Psoas muscle (tissue), 8 donors: Measurements from ENCODE around the gene SCAMP4. TPM values are rescaled to one million over a fixed set of nuclear protein-coding genes. Genes with fewer than 3 reads are reported as not detected.

Experiments used
- ATAC-seq, 4 donors: fragments of 200-7000 bp; cut with Tn5 transposase; one replicate each; pipeline ENCODE4 v1.9.1; 2020; ENCODE audit warnings: moderate library complexity in 3 of 4, mild to moderate bottlenecking in 2 of 4
- DNase-seq, 2 donors: peaks; one replicate each; pipeline ENCODE4 v3.0.0-alpha.2; 2020
- H3K27ac ChIP-seq: fragments of 200-600 bp; one replicate; pipeline ENCODE4 v1.8.0; 2022
- H3K27me3 ChIP-seq, 3 donors: fragments of 200-600 bp in 1 of 3; one replicate each; pipeline versions ENCODE4 v1.6.1 to v1.8.0; 2013 to 2022; ENCODE audit warnings: low read length in 2 of 3, mild to moderate bottlenecking in 2 of 3, moderate library complexity in 1 of 3; ENCODE audit not compliant: insufficient read depth in 3 of 3
- H3K36me3 ChIP-seq, 2 donors: fragments of 200-600 bp in 1 of 2; one replicate each; pipeline versions ENCODE4 v1.6.1 to v1.8.0; 2013 to 2022; ENCODE audit warnings: low read depth in 1 of 2, mild to moderate bottlenecking in 1 of 2, moderate library complexity in 1 of 2; ENCODE audit not compliant: insufficient read depth in 1 of 2
- H3K4me1 ChIP-seq: fragments of 200-600 bp; one replicate; pipeline ENCODE4 v1.8.0; 2022
- H3K4me3 ChIP-seq: fragments of 200-600 bp; one replicate; pipeline ENCODE4 v1.8.0; 2022; ENCODE audit warnings: mild to moderate bottlenecking
- H3K9me3 ChIP-seq: fragments of 200-600 bp; one replicate; pipeline ENCODE4 v1.8.0; 2022
- WGBS, 3 donors: extraction: QIAGEN DNeasy Blood & Tissue Kit; methylation state at CpG; one replicate each; pipeline versions ENCODE4 v1.1.6 to v1.1.7; 2013; 5-methylcytosine and 5-hydroxymethylcytosine counted together
- intact Hi-C, 2 donors: fragments of 100-400 bp; cut with DNase I; formaldehyde crosslinking; loops; one replicate each; pipeline versions ENCODE4 v1.11.0 to v1.14.2; 2022
- polyA plus RNA-seq, 3 donors: library from polyadenylated mRNA; stranded (reverse); fragments of 200-250 nt; gene quantifications; one replicate each; pipeline ENCODE4 v1.2.3, GENCODE V29; 2013
- total RNA-seq, 4 donors: library from RNA; stranded (reverse); fragmentation: NEBNext Ultra II Directional in 2 of 4; extraction: Animal tissue kit (Norgen Biotek cat#: 25700) in 2 of 4; gene quantifications; one replicate each; pipeline versions ENCODE4 v1.2.1 to v1.2.4, GENCODE V29; 2021 to 2023
- TF ChIP-seq, protein P1 (sequence below): fragments of 200-600 bp; IDR thresholded peaks from one replicate; pipeline ENCODE4 v1.8.0; 2022; ENCODE audit warnings: antibody characterized with exemption
- donor health status: healthy with polysubstance abuse.
- donor health status: DM: no; HTN: no; CAD: no; lungs with moderate emphysema.
- donor health status: Bipolar disorder and iron deficiency.
- donor health status: healthy.
- donor health status: DM: yes; HTN: yes; CAD: no.
- donor health status: DM: no; HTN: no; CAD: no.
- donor health status: DM: no; HTN: no; CAD: no.
- donor health status: DM: yes; HTN: yes; CAD: no.

Gene SCAMP4
- total and polyA plus RNA-seq, 7 donors: 9.5 to 17.5 (median 15.5) TPM

DNA sequence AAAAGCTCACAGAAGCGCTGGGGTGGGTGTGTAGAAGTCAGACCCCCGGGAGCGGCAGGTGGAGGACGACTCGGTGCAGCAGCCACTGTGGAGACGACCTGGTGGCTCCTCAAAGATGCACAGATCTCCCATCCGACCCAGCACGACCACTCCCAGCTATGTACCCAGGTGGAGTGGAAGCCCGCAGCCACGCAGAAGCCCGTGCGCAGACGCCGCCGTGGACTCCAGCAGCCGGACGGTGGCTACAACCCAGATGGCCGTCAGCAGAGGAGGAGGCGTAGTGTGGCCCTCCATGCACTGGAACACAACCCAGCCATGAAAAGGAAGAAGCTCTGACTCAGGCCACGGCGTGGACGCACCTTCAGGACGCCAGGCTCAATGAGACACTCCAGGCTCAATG is 57.5 kb downstream of the SCAMP4 start:
- intact Hi-C loops: no loop called here
- DNase-seq: no peak
- no peaks in the 10 kb centered on the region for H3K4me1 ChIP-seq
- no peak for ATAC-seq
- WGBS, 3 donors: 93 to 94% (median 94%) methylated on average over 23 of the region's 23 CpGs
- H3K27ac ChIP-seq: no peak overlapping the region
- H3K27me3 ChIP-seq: no peaks in the 10 kb centered on the region
- no peak overlapping the region for H3K4me3 ChIP-seq
- no peaks in the 10 kb centered on the region for H3K9me3 ChIP-seq
- TF ChIP-seq, protein P1, sequence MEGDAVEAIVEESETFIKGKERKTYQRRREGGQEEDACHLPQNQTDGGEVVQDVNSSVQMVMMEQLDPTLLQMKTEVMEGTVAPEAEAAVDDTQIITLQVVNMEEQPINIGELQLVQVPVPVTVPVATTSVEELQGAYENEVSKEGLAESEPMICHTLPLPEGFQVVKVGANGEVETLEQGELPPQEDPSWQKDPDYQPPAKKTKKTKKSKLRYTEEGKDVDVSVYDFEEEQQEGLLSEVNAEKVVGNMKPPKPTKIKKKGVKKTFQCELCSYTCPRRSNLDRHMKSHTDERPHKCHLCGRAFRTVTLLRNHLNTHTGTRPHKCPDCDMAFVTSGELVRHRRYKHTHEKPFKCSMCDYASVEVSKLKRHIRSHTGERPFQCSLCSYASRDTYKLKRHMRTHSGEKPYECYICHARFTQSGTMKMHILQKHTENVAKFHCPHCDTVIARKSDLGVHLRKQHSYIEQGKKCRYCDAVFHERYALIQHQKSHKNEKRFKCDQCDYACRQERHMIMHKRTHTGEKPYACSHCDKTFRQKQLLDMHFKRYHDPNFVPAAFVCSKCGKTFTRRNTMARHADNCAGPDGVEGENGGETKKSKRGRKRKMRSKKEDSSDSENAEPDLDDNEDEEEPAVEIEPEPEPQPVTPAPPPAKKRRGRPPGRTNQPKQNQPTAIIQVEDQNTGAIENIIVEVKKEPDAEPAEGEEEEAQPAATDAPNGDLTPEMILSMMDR: no peak
- no peaks in the 10 kb centered on the region for H3K36me3 ChIP-seq

DNA sequence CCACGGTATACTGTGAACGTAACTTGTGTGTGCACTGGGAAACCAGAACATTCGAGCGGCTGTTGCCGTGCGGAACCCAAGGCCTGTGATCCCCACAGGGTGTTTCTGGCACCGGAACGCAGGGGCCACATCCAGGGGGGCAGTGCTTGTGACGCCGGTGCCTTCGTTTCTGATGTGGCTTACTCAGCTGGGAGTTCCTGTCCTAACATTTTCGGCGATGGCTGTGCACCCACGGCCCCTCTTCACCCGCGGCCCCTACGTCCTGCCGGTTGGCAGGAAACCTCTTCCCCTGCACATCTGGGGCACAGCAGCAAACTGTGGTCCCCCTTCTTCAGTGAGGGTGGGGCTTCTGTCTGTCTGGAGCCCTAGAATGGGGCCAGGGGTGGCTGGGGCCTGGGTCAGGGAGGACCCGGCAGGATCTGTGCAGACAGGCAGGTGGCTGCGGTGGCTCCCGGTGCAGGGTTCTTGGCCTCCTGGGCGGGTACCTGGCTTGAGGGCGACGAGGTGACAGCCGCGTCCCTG is 61.9 kb downstream of the SCAMP4 start:
- TF ChIP-seq, protein P1: no peak
- Histone ChIP-seq H3K36me3 (peaks cover 0 to 12% of the 10 kb centered on the region in 2 donors), H3K27ac (no peak overlapping the region), H3K27me3 (no peaks in the 10 kb centered on the region), H3K4me3 (no peak overlapping the region), H3K9me3 (no peaks in the 10 kb centered on the region), H3K4me1 (no peaks in the 10 kb centered on the region)
- no peak for ATAC-seq
- 89 to 93% (median 92%) methylated on average over 25 to 26 of the region's 26 CpGs for WGBS, 3 donors
- intact Hi-C loops: no loop called here
- DNase-seq: peak in 1 of 2 donors; percentile 48

DNA sequence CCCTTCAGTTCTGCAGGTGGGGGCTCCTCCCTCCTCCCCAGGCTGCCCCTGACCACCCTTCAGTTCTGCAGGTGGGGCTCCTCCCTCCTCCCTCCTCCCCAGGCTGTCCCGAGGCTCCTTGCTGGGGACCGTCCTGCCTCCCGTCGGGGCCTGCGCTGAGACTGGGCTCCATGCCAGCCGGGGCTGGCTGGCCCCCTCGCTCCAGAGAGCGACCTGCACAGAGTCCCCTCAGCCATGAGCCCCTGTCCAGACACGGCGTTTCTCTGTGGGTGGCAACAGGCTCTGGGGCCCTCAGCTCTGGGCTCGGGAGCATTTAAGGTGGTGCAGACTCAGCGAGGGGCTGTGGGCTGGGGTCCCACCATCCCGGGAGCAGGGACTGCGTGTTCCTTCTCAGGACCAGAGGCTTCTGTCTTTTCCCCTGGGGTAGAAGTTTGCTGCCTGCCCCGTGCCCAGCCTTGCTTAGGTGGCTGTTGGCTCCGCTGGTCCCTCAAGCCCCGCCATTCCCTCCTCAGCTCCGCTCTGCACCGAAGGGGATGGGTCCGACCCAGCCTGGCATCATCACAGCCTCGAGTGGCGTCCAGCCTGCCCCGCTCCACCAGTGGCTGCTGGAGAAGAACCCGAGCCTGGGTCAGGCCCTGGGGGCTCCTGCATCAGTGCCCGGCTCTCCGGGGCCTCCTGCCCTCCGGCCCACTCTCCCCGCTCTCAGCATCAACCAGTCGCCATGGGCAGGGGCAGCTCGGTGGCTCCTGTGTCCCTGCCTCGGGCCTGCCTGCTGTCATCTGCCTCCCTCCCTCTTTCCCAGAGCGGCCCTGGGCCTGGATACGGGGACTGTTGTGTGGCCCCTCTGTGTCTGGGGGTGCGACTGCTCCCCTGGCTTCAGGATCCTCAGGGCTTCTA is 63.3 kb downstream of the SCAMP4 start:
- ATAC-seq (peak in 1 of 4 donors; percentile 7), DNase-seq (no peak)
- H3K4me3 ChIP-seq: no peak overlapping the region
- 76 to 81% (median 78%) methylated on average over 30 to 34 of the region's 34 CpGs for WGBS, 3 donors
- no peaks in the 10 kb centered on the region for H3K27me3 ChIP-seq
- H3K4me1 ChIP-seq: no peaks in the 10 kb centered on the region
- peaks cover 0 to 12% of the 10 kb centered on the region in 2 donors for H3K36me3 ChIP-seq
- TF ChIP-seq, protein P1: no peak
- no peaks in the 10 kb centered on the region for H3K9me3 ChIP-seq
- H3K27ac ChIP-seq: no peak overlapping the region
- intact Hi-C loops: no loop called here

DNA sequence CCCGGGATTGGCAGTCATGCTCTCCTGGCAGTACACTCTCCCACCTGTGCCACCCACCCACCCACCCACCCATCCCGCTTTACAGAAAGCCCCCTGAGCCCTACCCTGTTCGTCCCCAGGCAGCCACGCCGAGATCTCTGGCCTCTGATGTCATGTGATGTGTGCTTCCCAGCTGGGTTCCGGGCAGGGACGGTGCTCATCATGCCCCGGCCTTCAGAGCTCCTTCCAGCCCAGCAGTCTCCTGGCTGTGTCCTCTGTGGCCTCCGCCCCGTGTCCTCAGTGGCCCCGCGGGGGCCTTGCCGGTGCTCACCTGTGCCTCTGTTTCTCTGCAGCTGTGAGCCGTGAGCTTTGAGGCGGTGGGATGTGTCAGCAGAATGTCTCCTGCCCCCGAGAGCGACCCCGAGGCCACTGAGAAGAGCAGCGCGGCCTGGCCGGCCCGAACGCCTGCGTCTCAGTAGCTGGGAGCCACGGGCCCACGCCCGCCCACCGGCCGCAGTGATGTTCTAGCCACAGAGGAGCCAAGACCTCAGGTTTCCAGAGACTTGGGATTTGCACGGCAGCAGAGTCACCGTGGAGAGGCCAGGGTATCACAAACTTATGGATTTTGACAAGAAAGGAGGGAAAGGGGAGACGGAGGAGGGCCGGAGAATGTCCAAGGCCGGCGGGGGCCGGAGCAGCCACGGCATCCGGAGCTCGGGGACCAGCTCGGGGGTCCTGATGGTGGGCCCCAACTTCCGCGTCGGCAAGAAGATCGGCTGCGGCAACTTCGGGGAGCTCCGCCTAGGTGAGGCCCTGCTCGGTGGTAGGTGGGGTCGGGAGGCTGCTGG is 64.2 kb downstream of the SCAMP4 start:
- peak in 1 of 4 donors; percentile 29 for ATAC-seq
- no peak for DNase-seq
- Histone ChIP-seq H3K36me3 (peaks cover 0 to 12% of the 10 kb centered on the region in 2 donors), H3K9me3 (no peaks in the 10 kb centered on the region), H3K4me3 (no peak overlapping the region), H3K4me1 (no peaks in the 10 kb centered on the region), H3K27ac (no peak overlapping the region), H3K27me3 (no peaks in the 10 kb centered on the region)
- WGBS, 3 donors: 91 to 94% (median 94%) methylated on average over 48 to 49 of the region's 49 CpGs
- TF ChIP-seq, protein P1: no peak
- intact Hi-C loops: loop anchor here in 1 of 2 donors (5.0 kb wide), 1 partner anchor 38 kb away; no protein-coding TSS in a partner anchor
